H1 (cell line): ENCODE measurements around the gene SND1. TPM values are rescaled to one million over a fixed set of nuclear protein-coding genes. Genes with fewer than 3 reads are reported as not detected.

ENCODE experiments used
- CTCF ChIA-PET: fragments of 300-600 bp; sonication (Branson Sonifier 250); formaldehyde crosslinking; loops from one replicate; lab custom pipeline; 2021; ENCODE audit not compliant: partially characterized antibody; lab: Charles Lee
- POLR2A ChIA-PET: fragments of 300-600 bp; sonication (Branson Sonifier 250); formaldehyde crosslinking; loops from one replicate; lab custom pipeline; 2021; ENCODE audit warnings: inconsistent platforms; ENCODE audit not compliant: partially characterized antibody; lab: Charles Lee
- DNase-seq, 2 experiments: peaks; one replicate each; pipeline versions ENCODE4 v3.0.0 to v3.0.0-alpha.2; 2010 to 2022; ENCODE audit warnings: low spot score in 2 of 2, low read depth in 1 of 2, mixed read lengths in 1 of 2
- FAIRE-seq: peaks from 2 replicates; lab custom pipeline; 2011; peaks lifted over from hg19 to GRCh38; lab: Jason Lieb, UNC
- H2AFZ ChIP-seq: 2 replicates; pipeline ENCODE4 v1.8.1; 2012; ENCODE audit warnings: low read length, inconsistent platforms
- H2AK5ac ChIP-seq: 2 replicates; pipeline ENCODE4 v1.6.1; 2013; ENCODE audit warnings: low read depth, low read length
- H2BK120ac ChIP-seq: replicated peaks from 2 replicates; pipeline ENCODE3; 2013; ENCODE audit warnings: low read depth, low read length, inconsistent platforms
- H2BK12ac ChIP-seq: 2 replicates; pipeline ENCODE4 v1.6.1; 2013; ENCODE audit warnings: low read depth, low read length
- H2BK15ac ChIP-seq: 2 replicates; pipeline ENCODE4 v1.6.1; 2013; ENCODE audit warnings: low read length
- H2BK20ac ChIP-seq: 2 replicates; pipeline ENCODE4 v1.6.1; 2013; ENCODE audit warnings: low read length
- H2BK5ac ChIP-seq: 2 replicates; pipeline ENCODE4 v1.6.1; 2013; ENCODE audit warnings: low read depth, low read length
- H3K14ac ChIP-seq: 2 replicates; pipeline ENCODE4 v1.6.1; 2013; ENCODE audit warnings: inconsistent platforms; ENCODE audit not compliant: insufficient read length
- H3K18ac ChIP-seq: 2 replicates; pipeline ENCODE4 v1.6.1; 2013; ENCODE audit warnings: low read length; ENCODE audit errors: extremely low read depth
- H3K23ac ChIP-seq: 2 replicates; pipeline ENCODE4 v1.6.1; 2013; ENCODE audit warnings: inconsistent platforms; ENCODE audit not compliant: insufficient read length
- H3K23me2 ChIP-seq: 2 replicates; pipeline ENCODE4 v1.6.1; 2013; ENCODE audit warnings: low read depth, low read length
- H3K27ac ChIP-seq: 2 replicates; pipeline ENCODE4 v1.6.1; 2011; ENCODE audit warnings: low read depth, low read length, inconsistent platforms
- H3K27me3 ChIP-seq, 4 experiments: replicated peaks in 1 of 4; 1 replicate in 1 of 4; 2 replicates in 3 of 4; pipeline versions ENCODE4 v1.6.1 to v1.8.1; 2011 to 2013; ENCODE audit warnings: low read length in 3 of 4, mild to moderate bottlenecking in 3 of 4, inconsistent platforms in 2 of 4, mixed read lengths in 2 of 4, moderate library complexity in 1 of 4; ENCODE audit not compliant: control insufficient read depth in 3 of 4, insufficient read depth in 3 of 4; ENCODE audit errors: extremely low read depth in 1 of 4
- H3K36me3 ChIP-seq, 4 experiments: 2 replicates each; pipeline versions ENCODE4 v1.6.1 to v1.8.1; 2011 to 2013; ENCODE audit warnings: mild to moderate bottlenecking in 4 of 4, low read length in 3 of 4, moderate library complexity in 2 of 4, control low read depth in 1 of 4, inconsistent platforms in 1 of 4; ENCODE audit not compliant: insufficient read depth in 4 of 4, control insufficient read depth in 2 of 4
- H3K4ac ChIP-seq: replicated peaks from 2 replicates; pipeline ENCODE3; 2013; ENCODE audit warnings: low read length, low read depth, mixed read lengths, inconsistent platforms; ENCODE audit not compliant: insufficient read length
- H3K4me1 ChIP-seq, 4 experiments: replicated peaks in 1 of 4; 1 replicate in 1 of 4; 2 replicates in 3 of 4; pipeline versions ENCODE4 v1.6.1 to v1.8.1; 2011 to 2013; ENCODE audit warnings: low read length in 3 of 4, inconsistent platforms in 2 of 4, mixed read lengths in 1 of 4; ENCODE audit not compliant: insufficient read depth in 4 of 4, control insufficient read depth in 3 of 4
- H3K4me2 ChIP-seq, 2 experiments: 2 replicates each; pipeline versions ENCODE4 v1.6.1 to v1.8.1; 2011 to 2013; ENCODE audit warnings: low read depth in 2 of 2, low read length in 2 of 2, control low read depth in 1 of 2, inconsistent platforms in 1 of 2, mild to moderate bottlenecking in 1 of 2; ENCODE audit not compliant: insufficient read depth in 1 of 2
- H3K4me3 ChIP-seq, 4 experiments: fragments of 200-600, 300-600 bp in 1 of 4; sonication (generic), shearing (Covaris generic), sonication (Bioruptor Twin) in 1 of 4; 2 replicates each; pipeline versions ENCODE4 v1.5.1 to v1.8.1; 2011 to 2016; ENCODE audit warnings: low read length in 4 of 4, low read depth in 3 of 4, control low read depth in 2 of 4, inconsistent platforms in 2 of 4, mild to moderate bottlenecking in 2 of 4, mixed read lengths in 1 of 4, moderate library complexity in 1 of 4; ENCODE audit not compliant: insufficient read depth in 2 of 4; ENCODE audit errors: extremely low read depth in 1 of 4
- H3K56ac ChIP-seq: replicated peaks from 2 replicates; pipeline ENCODE3; 2013; ENCODE audit warnings: low read depth, mild to moderate bottlenecking, mixed read lengths, low read length, inconsistent platforms; ENCODE audit not compliant: insufficient read length
- H3K79me1 ChIP-seq: 2 replicates; pipeline ENCODE4 v1.6.1; 2013; ENCODE audit warnings: low read depth, low read length, control low read depth
- H3K79me2 ChIP-seq, 2 experiments: 2 replicates each; pipeline versions ENCODE4 v1.6.1 to v1.8.1; 2012 to 2013; ENCODE audit warnings: low read length in 2 of 2, mild to moderate bottlenecking in 2 of 2, inconsistent platforms in 1 of 2; ENCODE audit not compliant: insufficient read depth in 2 of 2, control insufficient read depth in 1 of 2
- H3K9ac ChIP-seq, 4 experiments: replicated peaks in 1 of 4; 1 replicate in 1 of 4; 2 replicates in 3 of 4; pipeline versions ENCODE4 v1.6.1 to v1.8.1; 2011 to 2013; ENCODE audit warnings: low read depth in 3 of 4, low read length in 3 of 4, control low read depth in 2 of 4, mild to moderate bottlenecking in 2 of 4, moderate library complexity in 2 of 4, inconsistent platforms in 1 of 4; ENCODE audit errors: extremely low read depth in 1 of 4
- H3K9me3 ChIP-seq, 2 experiments: 2 replicates each; pipeline versions ENCODE4 v1.6.1 to v1.8.1; 2012 to 2013; ENCODE audit warnings: mild to moderate bottlenecking in 2 of 2, moderate library complexity in 2 of 2, control low read depth in 1 of 2, inconsistent platforms in 1 of 2, low read depth in 1 of 2, low read length in 1 of 2, mixed read lengths in 1 of 2; ENCODE audit not compliant: insufficient read depth in 2 of 2
- H4K20me1 ChIP-seq, 2 experiments: replicated peaks in 1 of 2; 2 replicates each; pipeline versions ENCODE3 to v1.8.1; 2011 to 2013; ENCODE audit warnings: inconsistent platforms in 2 of 2, low read length in 2 of 2, mild to moderate bottlenecking in 1 of 2; ENCODE audit not compliant: insufficient read depth in 2 of 2, control insufficient read depth in 1 of 2
- H4K5ac ChIP-seq: 2 replicates; pipeline ENCODE4 v1.6.1; 2013; ENCODE audit warnings: low read length, low read depth, mixed read lengths, inconsistent platforms; ENCODE audit not compliant: insufficient read length
- H4K8ac ChIP-seq: 2 replicates; pipeline ENCODE4 v1.8.0; 2013; ENCODE audit warnings: mild to moderate bottlenecking, moderate library complexity, low read length, inconsistent platforms; ENCODE audit not compliant: insufficient read depth; ENCODE audit errors: extremely low read depth
- H4K91ac ChIP-seq: replicated peaks from 2 replicates; pipeline ENCODE3; 2013; ENCODE audit warnings: low read length, mixed read lengths, inconsistent platforms; ENCODE audit not compliant: insufficient read length
- BCL11A ChIP-seq, 2 experiments: IDR thresholded peaks; one replicate each; pipeline ENCODE4 v1.6.1; 2011; ENCODE audit warnings: low read depth in 2 of 2, low read length in 2 of 2, mild to moderate bottlenecking in 2 of 2
- EGR1 ChIP-seq: IDR thresholded peaks from 2 replicates; pipeline ENCODE4 v1.6.1; 2011; ENCODE audit warnings: low read depth, low read length, borderline replicate concordance
- EZH2 ChIP-seq: fragments of 200-600 bp; sonication (generic); IDR thresholded peaks from 2 replicates; pipeline ENCODE4 v1.7.1; 2012; ENCODE audit warnings: low read depth, mild to moderate bottlenecking, moderate library complexity, low read length, inconsistent platforms; ENCODE audit not compliant: severe bottlenecking
- MAX ChIP-seq: IDR thresholded peaks from 2 replicates; pipeline ENCODE4 v1.6.1; 2012; ENCODE audit warnings: inconsistent platforms
- RFX5 ChIP-seq: IDR thresholded peaks from 2 replicates; pipeline ENCODE4 v1.6.1; 2011; ENCODE audit warnings: low read depth, low read length, improper control_type of control experiment, borderline replicate concordance
- SIN3A ChIP-seq, 2 experiments: IDR thresholded peaks in 1 of 2; conservative IDR thresholded peaks in 1 of 2; 2 replicates each; pipeline ENCODE4 v1.6.1; 2011 to 2012; ENCODE audit warnings: low read length in 2 of 2, improper control_type of control experiment in 1 of 2, low read depth in 1 of 2, mild to moderate bottlenecking in 1 of 2
- SIRT6 ChIP-seq: IDR thresholded peaks from one replicate; pipeline ENCODE4 v1.7.1; 2012; ENCODE audit warnings: low read length, inconsistent platforms
- TEAD4 ChIP-seq: IDR thresholded peaks from 2 replicates; pipeline ENCODE4 v1.6.1; 2012; ENCODE audit warnings: low read depth, low read length, inconsistent platforms, mixed read lengths
- WGBS, 2 experiments: shearing (Covaris generic) in 1 of 2; methylation state at CpG; one replicate each; pipeline versions ENCODE4 v1.1.6 to v1.1.7; 2013 to 2015; ENCODE audit warnings: low lambda C conversion rate in 2 of 2, mixed read lengths in 2 of 2, inconsistent platforms in 1 of 2, low coverage in 1 of 2, missing lambda C conversion rate in 1 of 2; ENCODE audit not compliant: insufficient replicate concordance in 2 of 2, insufficient coverage in 1 of 2, insufficient read length in 1 of 2; ENCODE audit errors: extremely low coverage in 1 of 2, missing lambda C conversion rate in 1 of 2; 5-methylcytosine and 5-hydroxymethylcytosine counted together
- polyA plus RNA-seq, 7 experiments: library from polyadenylated mRNA; depleted of rRNA in 3 of 7; stranded (reverse) in 5 of 7; unstranded in 2 of 7; fragments of >200 nt in 5 of 7; fragments of 200-250 nt in 2 of 7; gene quantifications; 1 replicate in 5 of 7; 2 replicates in 1 of 7; 4 replicates in 1 of 7; pipeline versions ENCODE4 v1.2.1 to v1.2.3, GENCODE V29; 2011 to 2013; ENCODE audit warnings: missing spikeins in 2 of 7, mixed read lengths in 2 of 7
- total RNA-seq: library from RNA; stranded (reverse); fragmentation: NEBNext Ultra II Directional; extraction: Animal tissue kit (Norgen Biotek cat#: 25700); gene quantifications from 2 replicates; pipeline ENCODE4 v1.2.1, GENCODE V29; 2021

SND1 gene
- total and polyA plus RNA-seq, 2 of the 8 experiments (the other 6 are each of a cell fraction or from before 2014, with no cell fraction given) = 122 to 290 TPM

GRCh38 chr7:127922656-127923055 lies 270.7 kb downstream of the SND1 start:
- Histone ChIP-seq H2AFZ (no peak overlapping the region), H3K4ac (no peak overlapping the region), H4K20me1 (peaks cover 0 to 3% of the 10 kb centered on the region in 2 experiments), H2AK5ac (no peak overlapping the region), H3K27ac (no peak overlapping the region), H3K9ac (no peak overlapping the region), H4K8ac (no peak overlapping the region), H2BK12ac (no peak overlapping the region), H3K79me2 (peaks cover 0 to 18% of the 10 kb centered on the region in 2 experiments; a peak in 2 of 4 replicates), H3K36me3 (no peaks in the 10 kb centered on the region), H3K27me3 (no peaks in the 10 kb centered on the region), H3K4me3 (no peak overlapping the region), H3K9me3 (no peaks in the 10 kb centered on the region), H3K23me2 (no peaks in the 10 kb centered on the region), H4K5ac (no peak overlapping the region), H3K4me2 (no peak overlapping the region), H3K18ac (no peak overlapping the region), H4K91ac (no peak overlapping the region), H2BK15ac (no peak overlapping the region), H3K4me1 (peaks cover 0 to 5% (median 0%) of the 10 kb centered on the region in 4 experiments; a peak in 4 of 7 replicates), H2BK20ac (no peak overlapping the region), H3K14ac (no peak overlapping the region), H2BK120ac (no peak overlapping the region), H3K56ac (no peak overlapping the region), H3K23ac (no peak overlapping the region), H3K79me1 (no peaks in the 10 kb centered on the region), H2BK5ac (no peak overlapping the region)
- FAIRE-seq = no peak
- ChIA-PET POLR2A (interaction anchor here (0.8 to 1.2 kb wide), 2 partner anchors 11 to 18 kb away, joined by 3 to 4 read pairs; no protein-coding TSS in a partner anchor), CTCF (interaction anchor here (0.6 to 1.0 kb wide), 6 partner anchors 13 to 210 kb away, joined by 3 read pairs; no protein-coding TSS in a partner anchor)
- 88% methylated on average over 1 of the region's 1 CpG; no CpG with 5 or more reads in 1 of the 2 experiments for WGBS, 2 experiments
- DNase-seq = no peak
- TF ChIP-seq SIN3A (conservative IDR thresholded peaks at IDR 0.05 in 1 of 2, IDR thresholded peaks at IDR 0.05 in 1 of 2; ENCODE audit: low read depth in 1 of 2, low read length in 2 of 2) = no peak
- TF ChIP-seq TEAD4 = no peak
- no peak for TF ChIP-seq EZH2
- TF ChIP-seq RFX5 = no peak
- no peak for TF ChIP-seq BCL11A (IDR thresholded peaks at IDR 0.05; ENCODE audit: low read depth in 2 of 2, low read length in 2 of 2)
- TF ChIP-seq MAX = no peak
- no peak for TF ChIP-seq SIRT6
- TF ChIP-seq EGR1 = no peak
